Caco-2 (cell line): ENCODE data around the gene WFIKKN1. TPM values are rescaled to one million over a fixed set of nuclear protein-coding genes. Genes with fewer than 3 reads are reported as not detected.
A peak's percentile ranks its signal among the peaks of the same experiment; 100 is the strongest.

Source experiments
- BruUV-seq: library from RNA; stranded (reverse); fragments of 400-500 nt; replicated peaks from 2 replicates; lab custom pipeline; 2021; lab: Mats Ljungman, UMichigan
- CTCF ChIA-PET: fragments of 300-600 bp; sonication (Branson Sonifier 250); formaldehyde crosslinking; loops from one replicate; lab custom pipeline; 2022; ENCODE audit warnings: antibody characterized with exemption; lab: Charles Lee
- POLR2A ChIA-PET: fragments of 300-600 bp; sonication (Branson Sonifier 250); formaldehyde crosslinking; loops from one replicate; lab custom pipeline; 2022; ENCODE audit warnings: antibody characterized with exemption; lab: Charles Lee
- DNase-seq, 2 experiments: peaks; one replicate each; pipeline versions ENCODE4 v3.0.0 to v3.0.0-alpha.2; 2020 to 2022
- H3K27me3 ChIP-seq: replicated peaks from 2 replicates; pipeline ENCODE4 v1.6.0; 2011; ENCODE audit warnings: low read length; ENCODE audit not compliant: control insufficient read depth, insufficient read depth
- H3K36me3 ChIP-seq: 2 replicates; pipeline ENCODE4 v1.5.1; 2011; ENCODE audit warnings: low read length; ENCODE audit not compliant: control insufficient read depth, insufficient read depth
- H3K4me1 ChIP-seq: fragments of 250-450 bp; sonication (Bioruptor Pico); 2 replicates; pipeline ENCODE4 v1.5.1; 2020; ENCODE audit warnings: mild to moderate bottlenecking
- H3K4me3 ChIP-seq: 2 replicates; pipeline ENCODE4 v1.5.1; 2011; ENCODE audit warnings: low read depth, mild to moderate bottlenecking, control low read depth, low read length
- H3K9me3 ChIP-seq: fragments of 250-450 bp; sonication (Bioruptor Pico); 2 replicates; pipeline ENCODE4 v1.5.1; 2020; ENCODE audit warnings: mild to moderate bottlenecking, moderate library complexity
- H3K27ac Mint-ChIP-seq: one replicate; pipeline ENCODE4 v1.8.0; 2022; ENCODE audit warnings: mixed read lengths; ENCODE audit not compliant: unreplicated experiment
- H3K27me3 Mint-ChIP-seq: one replicate; pipeline ENCODE4 v1.8.0; 2022; ENCODE audit warnings: mixed read lengths; ENCODE audit not compliant: insufficient read depth, unreplicated experiment
- H3K36me3 Mint-ChIP-seq: one replicate; pipeline ENCODE4 v1.8.0; 2022; ENCODE audit warnings: mild to moderate bottlenecking, mixed read lengths; ENCODE audit not compliant: insufficient read depth, unreplicated experiment
- H3K4me1 Mint-ChIP-seq: one replicate; pipeline ENCODE4 v1.8.0; 2022; ENCODE audit warnings: low read depth, mixed read lengths; ENCODE audit not compliant: unreplicated experiment
- H3K4me3 Mint-ChIP-seq: one replicate; pipeline ENCODE4 v1.8.0; 2022; ENCODE audit warnings: mild to moderate bottlenecking, moderate library complexity, mixed read lengths; ENCODE audit not compliant: unreplicated experiment
- H3K9me3 Mint-ChIP-seq: one replicate; pipeline ENCODE4 v1.8.0; 2022; ENCODE audit warnings: mixed read lengths; ENCODE audit not compliant: unreplicated experiment
- intact Hi-C: fragments of 100-400 bp; cut with micrococcal nuclease; formaldehyde crosslinking; loops from one replicate; pipeline ENCODE4 v1.10.0; 2022; ENCODE audit not compliant: unreplicated experiment
- total RNA-seq: library from RNA; stranded (reverse); gene quantifications from 2 replicates; pipeline ENCODE4 v1.2.3, GENCODE V29; 2022
- TF ChIP-seq, protein P1 (sequence below), 2 experiments: fragments of 200-600 bp in 1 of 2; IDR thresholded peaks; 1 replicate in 1 of 2; 2 replicates in 1 of 2; pipeline versions ENCODE4 v1.5.1 to v1.8.0; 2011 to 2022; ENCODE audit warnings: antibody characterized with exemption in 1 of 2, control low read depth in 1 of 2, inconsistent platforms in 1 of 2, low read depth in 1 of 2, low read length in 1 of 2, mild to moderate bottlenecking in 1 of 2, moderate library complexity in 1 of 2; ENCODE audit not compliant: insufficient read depth in 1 of 2, severe bottlenecking in 1 of 2, unreplicated experiment in 1 of 2

WFIKKN1 gene
- total RNA-seq, 1 experiment from 2014 or later, result 0.54 TPM

DNA sequence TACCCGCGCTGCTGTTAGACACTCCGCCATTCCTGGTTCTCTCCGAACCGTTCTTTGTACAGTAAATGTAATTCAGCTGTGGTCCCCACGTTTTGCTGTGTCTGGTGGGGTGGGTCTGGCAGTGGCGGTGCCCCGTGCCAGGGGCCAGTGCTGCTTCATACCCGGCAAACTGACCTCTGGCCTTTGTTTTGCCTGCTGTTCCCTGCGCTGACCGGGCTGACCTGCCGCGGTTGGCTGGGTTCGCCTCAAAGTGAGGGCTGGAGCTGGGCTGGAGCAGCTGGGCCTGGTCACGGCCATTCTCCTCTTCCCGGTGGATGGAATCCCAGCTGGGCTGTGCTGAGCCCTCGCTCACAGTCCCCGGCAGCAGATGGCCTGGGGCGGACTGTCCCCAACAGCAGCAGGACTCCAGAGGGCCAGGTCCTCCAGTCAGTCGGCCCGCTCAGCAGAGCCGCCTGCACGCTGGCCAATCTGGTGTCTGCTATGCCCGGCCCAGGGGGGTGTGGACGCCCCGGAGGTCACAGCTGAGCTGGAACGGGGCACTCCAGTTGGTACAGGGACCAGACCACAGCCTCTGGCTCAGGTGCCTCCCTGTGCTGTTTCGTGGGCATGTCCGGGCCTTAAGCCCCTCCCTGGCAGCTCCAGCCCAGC is 1.5 kb upstream of the WFIKKN1 start:
- Mint-ChIP-seq H3K27ac (peak overlapping the region; percentile 50), H3K27me3 (no peaks in the 10 kb centered on the region), H3K4me1 (no peaks in the 10 kb centered on the region), H3K9me3 (no peaks in the 10 kb centered on the region), H3K36me3 (peaks cover 23% of the 10 kb centered on the region), H3K4me3 (no peak overlapping the region)
- BruUV-seq, result no TSS peak
- Histone ChIP-seq H3K27me3 (no peaks in the 10 kb centered on the region), H3K4me1 (no peaks in the 10 kb centered on the region), H3K36me3 (no peaks in the 10 kb centered on the region), H3K4me3 (no peak overlapping the region), H3K9me3 (no peaks in the 10 kb centered on the region)
- TF ChIP-seq, protein P1, sequence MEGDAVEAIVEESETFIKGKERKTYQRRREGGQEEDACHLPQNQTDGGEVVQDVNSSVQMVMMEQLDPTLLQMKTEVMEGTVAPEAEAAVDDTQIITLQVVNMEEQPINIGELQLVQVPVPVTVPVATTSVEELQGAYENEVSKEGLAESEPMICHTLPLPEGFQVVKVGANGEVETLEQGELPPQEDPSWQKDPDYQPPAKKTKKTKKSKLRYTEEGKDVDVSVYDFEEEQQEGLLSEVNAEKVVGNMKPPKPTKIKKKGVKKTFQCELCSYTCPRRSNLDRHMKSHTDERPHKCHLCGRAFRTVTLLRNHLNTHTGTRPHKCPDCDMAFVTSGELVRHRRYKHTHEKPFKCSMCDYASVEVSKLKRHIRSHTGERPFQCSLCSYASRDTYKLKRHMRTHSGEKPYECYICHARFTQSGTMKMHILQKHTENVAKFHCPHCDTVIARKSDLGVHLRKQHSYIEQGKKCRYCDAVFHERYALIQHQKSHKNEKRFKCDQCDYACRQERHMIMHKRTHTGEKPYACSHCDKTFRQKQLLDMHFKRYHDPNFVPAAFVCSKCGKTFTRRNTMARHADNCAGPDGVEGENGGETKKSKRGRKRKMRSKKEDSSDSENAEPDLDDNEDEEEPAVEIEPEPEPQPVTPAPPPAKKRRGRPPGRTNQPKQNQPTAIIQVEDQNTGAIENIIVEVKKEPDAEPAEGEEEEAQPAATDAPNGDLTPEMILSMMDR (IDR thresholded peaks at IDR 0.05; ENCODE audit: insufficient read depth in 1 of 2, low read depth in 1 of 2, low read length in 1 of 2, severe bottlenecking in 1 of 2, unreplicated experiment in 1 of 2), result no peak
- CTCF ChIA-PET, result interaction anchor here (0.6 kb wide), 1 partner anchor 91 kb away, joined by 3 read pairs; no protein-coding TSS in a partner anchor
- intact Hi-C loops, result no loop called here
- DNase-seq, result no peak
- POLR2A ChIA-PET, result no interaction called here

DNA sequence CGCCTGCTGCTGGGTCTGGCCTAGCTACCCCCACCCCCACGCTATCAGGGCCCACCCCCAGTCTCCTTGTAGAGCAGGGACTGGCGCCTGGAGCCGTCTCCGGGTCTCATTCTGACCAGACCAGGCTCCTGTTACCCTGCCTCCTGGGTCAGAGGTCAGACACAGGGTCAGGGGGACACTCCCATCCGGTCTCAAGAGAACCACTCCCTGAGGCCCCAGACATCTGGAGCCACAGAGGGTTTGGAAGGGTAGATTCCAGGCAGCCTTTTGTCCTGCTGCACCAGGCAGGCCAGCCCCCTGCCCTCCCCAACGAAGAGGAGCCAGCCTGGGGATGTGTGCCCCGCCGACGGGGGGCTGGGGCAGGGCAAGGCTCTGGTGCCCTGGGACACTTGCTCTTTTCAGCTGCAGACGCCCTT is 944 bp upstream of the WFIKKN1 start:
- no peaks in the 10 kb centered on the region for H3K27me3 ChIP-seq
- Mint-ChIP-seq H3K4me3 (no peak overlapping the region), H3K36me3 (peaks cover 25% of the 10 kb centered on the region), H3K27ac (no peak overlapping the region), H3K4me1 (no peaks in the 10 kb centered on the region), H3K9me3 (no peaks in the 10 kb centered on the region), H3K27me3 (no peaks in the 10 kb centered on the region)
- H3K9me3 ChIP-seq, result no peaks in the 10 kb centered on the region
- BruUV-seq, result no TSS peak
- TF ChIP-seq, protein P1 (IDR thresholded peaks at IDR 0.05; ENCODE audit: insufficient read depth in 1 of 2, low read depth in 1 of 2, low read length in 1 of 2, severe bottlenecking in 1 of 2, unreplicated experiment in 1 of 2), result no peak
- no peak overlapping the region for H3K4me3 ChIP-seq
- ChIA-PET POLR2A (no interaction called here), CTCF (interaction anchor here (0.6 kb wide), 1 partner anchor 90 kb away, joined by 3 read pairs; no protein-coding TSS in a partner anchor)
- intact Hi-C loops, result no loop called here
- no peaks in the 10 kb centered on the region for H3K36me3 ChIP-seq
- DNase-seq, result peak in 1 of 2 experiments; percentile 40
- peaks cover under 1% of the 10 kb centered on the region; the same call in 1 of the 2 replicates for H3K4me1 ChIP-seq

DNA sequence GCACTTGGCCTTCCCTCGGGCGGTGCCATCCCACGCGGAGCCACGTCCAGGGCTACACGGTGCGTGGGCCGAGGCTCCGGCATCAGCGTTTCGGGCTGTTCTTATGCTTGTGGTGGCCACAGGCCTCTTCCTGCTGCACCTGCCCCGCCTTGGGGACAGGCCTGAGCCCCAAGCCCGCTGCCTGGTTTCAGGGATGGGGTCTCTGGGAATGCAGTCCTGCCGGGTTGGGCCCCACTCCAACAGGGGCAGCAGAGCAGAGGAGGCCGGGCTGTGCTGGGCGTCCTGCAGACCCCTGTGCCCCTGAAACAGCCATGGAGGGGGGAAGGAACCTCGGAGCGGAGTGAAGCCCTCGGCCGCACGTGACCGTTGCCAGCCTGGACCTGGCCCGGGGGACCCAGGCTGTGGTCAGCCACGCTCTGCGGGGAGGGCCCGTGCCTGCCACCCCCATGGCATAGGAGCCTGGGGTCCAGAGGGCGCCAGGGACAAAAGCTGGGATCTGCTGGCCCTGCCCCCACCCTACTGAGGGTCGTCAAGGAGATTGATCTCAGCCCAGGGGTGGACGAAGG is 453 bp upstream of the WFIKKN1 start:
- Mint-ChIP-seq H3K4me1 (no peaks in the 10 kb centered on the region), H3K27me3 (no peaks in the 10 kb centered on the region), H3K27ac (no peak overlapping the region), H3K4me3 (no peak overlapping the region), H3K9me3 (no peaks in the 10 kb centered on the region), H3K36me3 (peaks cover 27% of the 10 kb centered on the region)
- intact Hi-C loops, result no loop called here
- ChIA-PET POLR2A (no interaction called here), CTCF (no interaction called here)
- Histone ChIP-seq H3K4me3 (no peak overlapping the region), H3K36me3 (no peaks in the 10 kb centered on the region), H3K27me3 (no peaks in the 10 kb centered on the region), H3K4me1 (peaks cover 6% of the 10 kb centered on the region; the same call in 1 of the 2 replicates), H3K9me3 (no peaks in the 10 kb centered on the region)
- BruUV-seq, result no TSS peak
- DNase-seq, result no peak
- TF ChIP-seq, protein P1 (IDR thresholded peaks at IDR 0.05; ENCODE audit: insufficient read depth in 1 of 2, low read depth in 1 of 2, low read length in 1 of 2, severe bottlenecking in 1 of 2, unreplicated experiment in 1 of 2), result no peak
